Activated naive CD4-positive, alpha-beta T cell (primary cell): ENCODE data around the gene KAZN.

Experiments
- DNase-seq, 4 experiments: peaks; one replicate each; lab custom pipeline; 2025; lab: John Stamatoyannopoulos, UW

KAZN gene

GRCh38 chr1:15094719-15095495, 496.4 kb downstream of the KAZN start:
- no peak for DNase-seq

- DNase-seq: no peak
Measured at GRCh38 chr1:15095496-15095875, 497.0 kb downstream of the KAZN start.

GRCh38 chr1:15096293-15096692, 497.8 kb downstream of the KAZN start:
- no peak for DNase-seq

GRCh38 chr1:15098176-15099125, 500.0 kb downstream of the KAZN start:
- no peak for DNase-seq

GRCh38 chr1:15099441-15100120, 501.1 kb downstream of the KAZN start:
- no peak for DNase-seq

GRCh38 chr1:15100121-15100879, 501.8 kb downstream of the KAZN start:
- DNase-seq: peak in 3 of 4 experiments; percentile 8 to 22 (median 12)

GRCh38 chr1:15100880-15101760, 502.6 kb downstream of the KAZN start:
- no peak for DNase-seq

GRCh38 chr1:15101801-15102200, 503.3 kb downstream of the KAZN start:
- DNase-seq: no peak

- DNase-seq: no peak
Measured at GRCh38 chr1:15102646-15103045, 504.2 kb downstream of the KAZN start.

- DNase-seq: no peak
Measured at GRCh38 chr1:15103211-15103610, 504.7 kb downstream of the KAZN start.

GRCh38 chr1:15103906-15104305, 505.4 kb downstream of the KAZN start:
- no peak for DNase-seq

GRCh38 chr1:15104768-15105167, 506.3 kb downstream of the KAZN start:
- DNase-seq: no peak

GRCh38 chr1:15106608-15107007, 508.1 kb downstream of the KAZN start:
- DNase-seq: no peak

GRCh38 chr1:15107058-15107687, 508.7 kb downstream of the KAZN start:
- no peak for DNase-seq

GRCh38 chr1:15107911-15108310, 509.4 kb downstream of the KAZN start:
- no peak for DNase-seq

- DNase-seq: no peak
Measured at GRCh38 chr1:15110128-15110866, 511.8 kb downstream of the KAZN start.

- DNase-seq: no peak
Measured at GRCh38 chr1:15110867-15111230, 512.4 kb downstream of the KAZN start.

GRCh38 chr1:15113146-15113545, 514.7 kb downstream of the KAZN start:
- no peak for DNase-seq

- no peak for DNase-seq
Measured at GRCh38 chr1:15114884-15115283, 516.4 kb downstream of the KAZN start.
